Stimulated activated CD4-positive, alpha-beta T cell treated with anti-CD3 and anti-CD28 coated beads, Interleukin-4, amount 100 ng/mL, for 1 hour (primary cell): ENCODE measurements around the gene TEX14.
"Not testable (repeated sequence)": the region's sequence is repeated elsewhere in the genome, so short reads cannot be mapped to it uniquely, and the experiment has no call there.

ENCODE experiments used
- DNase-seq: peaks from one replicate; pipeline ENCODE4 v3.0.0-alpha.2; 2020

TEX14 gene

GRCh38 chr17:58690033-58690432 is 1.8 kb downstream of the TEX14 start:
- not testable (repeated sequence) for DNase-seq

GRCh38 chr17:58688521-58688920 is 3.3 kb downstream of the TEX14 start:
- DNase-seq = no peak

- no peak for DNase-seq
Observed at GRCh38 chr17:58686980-58687379, 4.9 kb downstream of the TEX14 start.

GRCh38 chr17:58684462-58684861 is 7.4 kb downstream of the TEX14 start:
- not testable (repeated sequence) for DNase-seq

- no peak for DNase-seq
Observed at GRCh38 chr17:58684003-58684402, 7.8 kb downstream of the TEX14 start.

GRCh38 chr17:58680038-58680369 is 11.8 kb downstream of the TEX14 start:
- no peak for DNase-seq

GRCh38 chr17:58679263-58680037 is 12.4 kb downstream of the TEX14 start:
- no peak for DNase-seq

- not testable (repeated sequence) for DNase-seq
Observed at GRCh38 chr17:58678287-58678686, 13.6 kb downstream of the TEX14 start.

- DNase-seq = no peak
Observed at GRCh38 chr17:58677194-58677880, 14.5 kb downstream of the TEX14 start.

- DNase-seq = no peak
Observed at GRCh38 chr17:58671969-58672368, 19.9 kb downstream of the TEX14 start.

- no peak for DNase-seq
Observed at GRCh38 chr17:58669853-58670252, 22.0 kb downstream of the TEX14 start.

- DNase-seq = no peak
Observed at GRCh38 chr17:58668598-58668935, 23.3 kb downstream of the TEX14 start.

- no peak for DNase-seq
Observed at GRCh38 chr17:58667934-58668597, 23.8 kb downstream of the TEX14 start.

- DNase-seq = peak; percentile 18
Observed at GRCh38 chr17:58666858-58667267, 25.0 kb downstream of the TEX14 start.

- no peak for DNase-seq
Observed at GRCh38 chr17:58665946-58666857, 25.6 kb downstream of the TEX14 start.

- DNase-seq = no peak
Observed at GRCh38 chr17:58664302-58664701, 27.5 kb downstream of the TEX14 start.

GRCh38 chr17:58661499-58661898 is 30.3 kb downstream of the TEX14 start:
- DNase-seq = no peak

GRCh38 chr17:58660621-58661020 is 31.2 kb downstream of the TEX14 start:
- DNase-seq = no peak

GRCh38 chr17:58659714-58660084 is 32.1 kb downstream of the TEX14 start:
- not testable (repeated sequence) for DNase-seq

- DNase-seq = peak; percentile 56
Observed at GRCh38 chr17:58658804-58659713, 32.8 kb downstream of the TEX14 start.

- DNase-seq = not testable (repeated sequence)
Observed at GRCh38 chr17:58657962-58658803, 33.7 kb downstream of the TEX14 start.
